OCI-LY3 (cell line): ENCODE results near the gene LXN.
"Not testable (repeated sequence)": the region's sequence is repeated elsewhere in the genome, so short reads cannot be mapped to it uniquely, and the experiment has no call there.

ENCODE experiments used
- H2AFZ ChIP-seq: fragments of 200-600, 300-600 bp; shearing (Covaris generic); 2 replicates; pipeline ENCODE4 v1.6.0; 2014; ENCODE audit warnings: antibody characterized with exemption, low read depth, low read length
- H3K27ac ChIP-seq: fragments of 200-600, 300-600 bp; sonication (generic); 2 replicates; pipeline ENCODE4 v1.5.1; 2014; ENCODE audit warnings: mild to moderate bottlenecking, low read length, moderate library complexity, mixed read lengths
- H3K27me3 ChIP-seq: fragments of 200-600, 300-600 bp; sonication (generic); 2 replicates; pipeline ENCODE4 v1.6.1; 2014; ENCODE audit warnings: low read depth, low read length, mixed read lengths
- H3K36me3 ChIP-seq: fragments of 200-600, 300-600 bp; sonication (generic); replicated peaks from 2 replicates; pipeline ENCODE3; 2014; ENCODE audit warnings: low read depth, low read length, mixed read lengths
- H3K4me1 ChIP-seq: fragments of 300-600, 200-600 bp; sonication (generic); 2 replicates; pipeline ENCODE4 v1.6.1; 2014; ENCODE audit warnings: low read length, mixed read lengths
- H3K4me2 ChIP-seq: fragments of 200-600, 300-600 bp; sonication (generic); 2 replicates; pipeline ENCODE4 v1.6.1; 2014; ENCODE audit warnings: low read length, mixed read lengths
- H3K4me3 ChIP-seq: fragments of 300-600, 200-600 bp; sonication (generic); 2 replicates; pipeline ENCODE4 v1.5.1; 2014; ENCODE audit warnings: antibody characterized with exemption, mild to moderate bottlenecking, low read length, moderate library complexity
- H3K79me2 ChIP-seq: fragments of 300-600, 200-600 bp; shearing (Covaris generic); 2 replicates; pipeline ENCODE4 v1.6.1; 2014; ENCODE audit warnings: mild to moderate bottlenecking, low read length, mixed read lengths
- H3K9ac ChIP-seq: fragments of 300-600, 200-600 bp; shearing (Covaris generic); 2 replicates; pipeline ENCODE4 v1.6.0; 2014; ENCODE audit warnings: mild to moderate bottlenecking, low read length, moderate library complexity
- H3K9me3 ChIP-seq: fragments of 200-600, 300-600 bp; shearing (Covaris generic); 2 replicates; pipeline ENCODE4 v1.6.1; 2014; ENCODE audit warnings: low read length, mixed read lengths; ENCODE audit not compliant: insufficient read depth
- H4K20me1 ChIP-seq: fragments of 200-600, 300-600 bp; sonication (generic); 2 replicates; pipeline ENCODE4 v1.6.1; 2016; ENCODE audit warnings: low read length, mixed read lengths; ENCODE audit not compliant: insufficient read depth
- CTCF ChIP-seq: fragments of 200-600, 300-600 bp; sonication (generic); IDR thresholded peaks from 2 replicates; pipeline ENCODE4 v1.5.1; 2014; ENCODE audit warnings: antibody characterized with exemption, low read length, low read depth
- EZH2phosphoT487 ChIP-seq: fragments of 200-600 bp; shearing (Covaris generic); IDR thresholded peaks from 2 replicates; pipeline ENCODE4 v1.6.1; 2018; ENCODE audit warnings: antibody characterized with exemption, mixed run types, low read depth

Gene LXN

GRCh38 chr3:158700559-158700958 lies 28.1 kb upstream of the LXN start:
- Histone ChIP-seq H3K9ac (no peak overlapping the region), H3K9me3 (no peaks in the 10 kb centered on the region), H3K27ac (no peak overlapping the region), H3K4me2 (no peak overlapping the region), H3K4me1 (no peaks in the 10 kb centered on the region), H3K79me2 (no peaks in the 10 kb centered on the region), H3K4me3 (no peak overlapping the region), H4K20me1 (no peaks in the 10 kb centered on the region), H3K27me3 (no peaks in the 10 kb centered on the region), H3K36me3 (peaks cover 5% of the 10 kb centered on the region), H2AFZ (no peak overlapping the region)
- TF ChIP-seq EZH2phosphoT487 (no peak), CTCF (no peak)

GRCh38 chr3:158696618-158697017 lies 24.2 kb upstream of the LXN start:
- no peak overlapping the region for H3K9ac ChIP-seq
- H3K79me2 ChIP-seq: no peaks in the 10 kb centered on the region

GRCh38 chr3:158693866-158694456 lies 21.5 kb upstream of the LXN start:
- not testable (repeated sequence) for H3K4me3 ChIP-seq, H3K27ac ChIP-seq, H3K4me1 ChIP-seq, H3K9me3 ChIP-seq, H3K4me2 ChIP-seq, H3K79me2 ChIP-seq, H3K9ac ChIP-seq, H4K20me1 ChIP-seq, H2AFZ ChIP-seq, H3K27me3 ChIP-seq
- peaks cover 20% of the 10 kb centered on the region for H3K36me3 ChIP-seq

More at GRCh38 chr3:158696618-158697017, 24.2 kb upstream of the LXN start:
- Histone ChIP-seq H3K4me1 (no peaks in the 10 kb centered on the region), H3K27me3 (no peaks in the 10 kb centered on the region), H2AFZ (no peak overlapping the region), H3K27ac (no peak overlapping the region), H3K4me2 (no peak overlapping the region), H3K9me3 (no peaks in the 10 kb centered on the region), H3K36me3 (peaks cover 15% of the 10 kb centered on the region), H4K20me1 (no peaks in the 10 kb centered on the region), H3K4me3 (no peak overlapping the region)
- TF ChIP-seq EZH2phosphoT487 (no peak), CTCF (no peak)

GRCh38 chr3:158685159-158685558 lies 12.7 kb upstream of the LXN start:
- Histone ChIP-seq H3K27me3 (no peaks in the 10 kb centered on the region), H3K4me1 (peaks cover 4% of the 10 kb centered on the region), H3K9me3 (no peaks in the 10 kb centered on the region), H3K36me3 (peaks cover 4% of the 10 kb centered on the region), H3K4me3 (no peak overlapping the region), H3K9ac (no peak overlapping the region), H2AFZ (no peak overlapping the region), H4K20me1 (no peaks in the 10 kb centered on the region), H3K79me2 (no peaks in the 10 kb centered on the region), H3K27ac (no peak overlapping the region), H3K4me2 (no peak overlapping the region)
- no peak for TF ChIP-seq EZH2phosphoT487
- TF ChIP-seq CTCF: no peak
